ENCODE data around the gene C10orf71. TPM values are rescaled to one million over a fixed set of nuclear protein-coding genes. Genes with fewer than 3 reads are reported as not detected.

The C10orf71 gene
- total RNA-seq, 1 experiment from 2014 or later: not detected

DNA sequence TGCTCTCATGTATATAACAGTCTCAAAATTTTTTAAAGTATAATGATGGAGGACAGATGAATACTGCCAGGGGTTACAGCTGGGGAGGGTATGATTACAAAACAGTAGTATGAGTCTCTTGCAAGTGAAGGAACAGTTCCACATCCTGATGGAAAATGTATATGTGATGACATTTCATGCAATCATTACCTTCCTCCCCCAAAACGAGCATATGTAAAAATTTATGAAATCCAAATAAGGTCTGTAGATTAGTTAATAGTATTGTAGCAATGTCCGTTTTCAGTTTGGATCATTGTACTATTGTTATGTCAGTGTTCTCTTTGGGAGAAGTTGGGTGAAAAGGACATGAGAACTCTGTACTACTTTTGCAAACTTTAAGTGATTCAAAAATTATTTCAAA lies 58.9 kb downstream of the C10orf71 start:
- POLR2A ChIA-PET: no interaction called here
- H3K9me3 ChIP-seq: no peaks in the 10 kb centered on the region; the same call in 1 of the 2 replicates
- BruUV-seq (replicated peaks): no TSS peak
- no peak overlapping the region for H3K4me3 Mint-ChIP-seq (ENCODE audit: unreplicated experiment)
- no peak overlapping the region for H3K4me3 ChIP-seq (ENCODE audit: low read depth, low read length)
- no peak for DNase-seq
- intact Hi-C loops (cut with micrococcal nuclease; ENCODE audit: unreplicated experiment): no loop called here
- H3K27ac Mint-ChIP-seq (ENCODE audit: unreplicated experiment): no peak overlapping the region
- H3K36me3 ChIP-seq (ENCODE audit: control insufficient read depth, insufficient read depth, low read length): no peaks in the 10 kb centered on the region
- H3K36me3 Mint-ChIP-seq (ENCODE audit: insufficient read depth, unreplicated experiment): no peaks in the 10 kb centered on the region
- H3K27me3 Mint-ChIP-seq (ENCODE audit: insufficient read depth, unreplicated experiment): peaks cover 15% of the 10 kb centered on the region
- no peaks in the 10 kb centered on the region for H3K4me1 Mint-ChIP-seq (ENCODE audit: low read depth, unreplicated experiment)
- no peaks in the 10 kb centered on the region for H3K4me1 ChIP-seq
- no peaks in the 10 kb centered on the region for H3K9me3 Mint-ChIP-seq (ENCODE audit: unreplicated experiment)
- H3K27me3 ChIP-seq (replicated peaks; ENCODE audit: control insufficient read depth, insufficient read depth, low read length): no peaks in the 10 kb centered on the region
- CTCF ChIA-PET: no interaction called here
- TF ChIP-seq, protein P1, sequence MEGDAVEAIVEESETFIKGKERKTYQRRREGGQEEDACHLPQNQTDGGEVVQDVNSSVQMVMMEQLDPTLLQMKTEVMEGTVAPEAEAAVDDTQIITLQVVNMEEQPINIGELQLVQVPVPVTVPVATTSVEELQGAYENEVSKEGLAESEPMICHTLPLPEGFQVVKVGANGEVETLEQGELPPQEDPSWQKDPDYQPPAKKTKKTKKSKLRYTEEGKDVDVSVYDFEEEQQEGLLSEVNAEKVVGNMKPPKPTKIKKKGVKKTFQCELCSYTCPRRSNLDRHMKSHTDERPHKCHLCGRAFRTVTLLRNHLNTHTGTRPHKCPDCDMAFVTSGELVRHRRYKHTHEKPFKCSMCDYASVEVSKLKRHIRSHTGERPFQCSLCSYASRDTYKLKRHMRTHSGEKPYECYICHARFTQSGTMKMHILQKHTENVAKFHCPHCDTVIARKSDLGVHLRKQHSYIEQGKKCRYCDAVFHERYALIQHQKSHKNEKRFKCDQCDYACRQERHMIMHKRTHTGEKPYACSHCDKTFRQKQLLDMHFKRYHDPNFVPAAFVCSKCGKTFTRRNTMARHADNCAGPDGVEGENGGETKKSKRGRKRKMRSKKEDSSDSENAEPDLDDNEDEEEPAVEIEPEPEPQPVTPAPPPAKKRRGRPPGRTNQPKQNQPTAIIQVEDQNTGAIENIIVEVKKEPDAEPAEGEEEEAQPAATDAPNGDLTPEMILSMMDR (IDR thresholded peaks at IDR 0.05; ENCODE audit: insufficient read depth in 1 of 2, low read depth in 1 of 2, low read length in 1 of 2, severe bottlenecking in 1 of 2, unreplicated experiment in 1 of 2): no peak

DNA sequence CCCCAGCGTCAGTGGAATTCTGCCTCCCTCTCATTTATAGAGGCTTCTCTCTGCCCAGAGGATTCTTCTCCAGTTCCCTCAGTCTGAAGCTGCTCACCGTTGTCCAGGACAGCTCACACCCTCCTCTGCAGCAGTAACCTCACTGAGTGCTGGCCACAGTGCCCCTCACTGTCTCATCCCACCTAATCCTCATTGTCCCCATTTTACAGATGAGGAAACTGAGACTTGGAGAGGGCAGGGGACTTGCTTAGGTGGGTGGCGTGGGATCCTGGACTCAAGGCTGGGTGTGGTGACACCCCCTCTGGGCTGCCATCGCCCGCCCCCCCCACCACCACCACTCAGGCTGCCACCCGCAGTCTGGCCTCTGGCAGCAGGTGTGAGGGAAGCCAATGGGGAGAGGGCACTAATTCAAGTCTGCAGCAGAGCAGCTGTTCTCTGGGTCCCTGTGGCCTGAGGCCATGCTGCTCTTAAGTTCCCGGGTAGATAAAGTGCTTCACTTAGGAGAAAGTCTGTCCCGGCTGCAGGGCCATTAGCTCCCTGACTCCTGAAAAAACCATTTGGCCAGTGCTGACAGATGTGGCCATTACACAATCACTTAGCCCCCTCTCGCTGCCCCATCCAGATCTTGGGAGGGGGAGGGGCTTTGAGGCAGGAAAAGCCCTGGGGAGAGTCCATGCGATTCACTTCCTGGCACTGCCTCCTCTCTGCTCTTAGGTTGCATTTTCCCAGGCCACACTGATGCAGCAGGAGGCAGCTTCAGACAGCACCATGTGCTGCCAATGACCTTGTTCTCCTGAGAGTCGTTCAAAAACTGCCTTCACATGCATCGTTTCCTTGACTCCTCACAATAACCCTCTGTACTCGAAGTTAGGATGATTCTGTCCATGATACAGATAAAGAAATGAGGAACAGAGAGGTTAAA lies 60.6 kb downstream of the C10orf71 start:
- BruUV-seq (replicated peaks): no TSS peak
- peaks cover 22% of the 10 kb centered on the region for H3K27me3 Mint-ChIP-seq (ENCODE audit: insufficient read depth, unreplicated experiment)
- no peak overlapping the region for H3K27ac Mint-ChIP-seq (ENCODE audit: unreplicated experiment)
- H3K36me3 ChIP-seq (ENCODE audit: control insufficient read depth, insufficient read depth, low read length): no peaks in the 10 kb centered on the region
- H3K4me3 ChIP-seq (ENCODE audit: low read depth, low read length): no peak overlapping the region
- ChIA-PET CTCF (no interaction called here), POLR2A (interaction anchor here (0.5 kb wide), 1 partner anchor 703 kb away, joined by 3 read pairs; no protein-coding TSS in a partner anchor)
- TF ChIP-seq, protein P1 (IDR thresholded peaks at IDR 0.05; ENCODE audit: insufficient read depth in 1 of 2, low read depth in 1 of 2, low read length in 1 of 2, severe bottlenecking in 1 of 2, unreplicated experiment in 1 of 2): no peak
- H3K36me3 Mint-ChIP-seq (ENCODE audit: insufficient read depth, unreplicated experiment): no peaks in the 10 kb centered on the region
- H3K4me3 Mint-ChIP-seq (ENCODE audit: unreplicated experiment): no peak overlapping the region
- no peaks in the 10 kb centered on the region for H3K27me3 ChIP-seq (replicated peaks; ENCODE audit: control insufficient read depth, insufficient read depth, low read length)
- H3K9me3 ChIP-seq: no peaks in the 10 kb centered on the region; the same call in 1 of the 2 replicates
- H3K9me3 Mint-ChIP-seq (ENCODE audit: unreplicated experiment): no peaks in the 10 kb centered on the region
- no peak for DNase-seq
- no peaks in the 10 kb centered on the region for H3K4me1 ChIP-seq
- intact Hi-C loops (cut with micrococcal nuclease; ENCODE audit: unreplicated experiment): no loop called here
- no peaks in the 10 kb centered on the region for H3K4me1 Mint-ChIP-seq (ENCODE audit: low read depth, unreplicated experiment)

DNA sequence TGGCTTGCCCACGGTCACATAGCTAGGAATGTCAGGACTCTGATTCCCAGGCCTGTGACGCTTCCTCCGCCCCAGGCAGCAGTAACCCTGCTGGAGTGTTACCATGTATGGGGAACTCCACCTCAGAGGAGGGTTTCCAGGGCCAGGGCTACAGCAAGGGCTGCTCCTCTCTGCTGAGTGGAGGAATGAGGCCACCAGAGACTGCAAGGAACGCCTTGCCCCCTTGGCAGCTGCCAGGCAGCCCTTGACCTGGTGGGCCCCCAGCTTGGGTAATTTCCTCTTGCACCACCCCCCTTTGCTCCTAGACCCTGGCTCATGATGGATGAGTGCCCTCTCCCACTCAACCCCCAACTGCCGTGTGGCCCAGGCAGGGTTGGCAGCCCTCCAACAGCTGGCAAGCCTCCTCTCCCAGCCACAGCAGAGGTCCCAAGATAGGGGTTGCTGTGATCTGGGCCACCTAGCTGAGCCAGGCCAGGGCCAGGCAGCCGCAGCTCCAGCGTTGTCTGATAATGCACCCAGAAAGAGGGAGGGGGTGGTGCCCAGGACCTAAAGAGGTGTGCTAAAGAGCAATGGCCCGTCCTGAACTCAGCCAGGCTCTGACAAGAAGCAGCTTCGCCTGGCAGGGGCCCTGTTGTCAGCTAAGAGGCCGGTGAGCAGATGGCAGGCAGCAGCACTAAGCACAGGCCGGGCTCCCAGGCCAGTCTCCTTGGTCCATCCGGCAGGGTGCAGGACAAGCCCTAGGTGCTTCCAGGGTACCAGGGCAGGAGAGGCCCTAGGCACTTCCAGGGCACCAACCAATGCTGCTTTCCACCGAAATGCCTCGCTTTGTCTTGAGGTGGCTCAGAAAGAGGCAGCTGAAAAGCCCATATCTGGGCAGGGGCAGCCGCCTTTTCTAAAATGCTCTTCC lies 61.6 kb downstream of the C10orf71 start:
- no peak overlapping the region for H3K4me3 ChIP-seq (ENCODE audit: low read depth, low read length)
- no peaks in the 10 kb centered on the region; the same call in 1 of the 2 replicates for H3K9me3 ChIP-seq
- no peak overlapping the region for H3K4me3 Mint-ChIP-seq (ENCODE audit: unreplicated experiment)
- intact Hi-C loops (cut with micrococcal nuclease; ENCODE audit: unreplicated experiment): no loop called here
- H3K4me1 Mint-ChIP-seq (ENCODE audit: low read depth, unreplicated experiment): no peaks in the 10 kb centered on the region
- BruUV-seq (replicated peaks): no TSS peak
- CTCF ChIA-PET: interaction anchor here (0.6 kb wide), 1 partner anchor 59 kb away, joined by 3 read pairs; no protein-coding TSS in a partner anchor
- H3K9me3 Mint-ChIP-seq (ENCODE audit: unreplicated experiment): no peaks in the 10 kb centered on the region
- POLR2A ChIA-PET: interaction anchor here (0.5 kb wide), 1 partner anchor 704 kb away, joined by 3 read pairs; no protein-coding TSS in a partner anchor
- no peaks in the 10 kb centered on the region for H3K36me3 ChIP-seq (ENCODE audit: control insufficient read depth, insufficient read depth, low read length)
- no peaks in the 10 kb centered on the region for H3K4me1 ChIP-seq
- H3K27me3 Mint-ChIP-seq (ENCODE audit: insufficient read depth, unreplicated experiment): peaks cover 18% of the 10 kb centered on the region
- no peaks in the 10 kb centered on the region for H3K27me3 ChIP-seq (replicated peaks; ENCODE audit: control insufficient read depth, insufficient read depth, low read length)
- no peak for DNase-seq
- TF ChIP-seq, protein P1 (IDR thresholded peaks at IDR 0.05; ENCODE audit: insufficient read depth in 1 of 2, low read depth in 1 of 2, low read length in 1 of 2, severe bottlenecking in 1 of 2, unreplicated experiment in 1 of 2): no peak
- H3K36me3 Mint-ChIP-seq (ENCODE audit: insufficient read depth, unreplicated experiment): no peaks in the 10 kb centered on the region
- no peak overlapping the region for H3K27ac Mint-ChIP-seq (ENCODE audit: unreplicated experiment)

Measured in Caco-2 (cell line).